Measurements from ENCODE around the gene CYP3A5.

Gene CYP3A5

DNA sequence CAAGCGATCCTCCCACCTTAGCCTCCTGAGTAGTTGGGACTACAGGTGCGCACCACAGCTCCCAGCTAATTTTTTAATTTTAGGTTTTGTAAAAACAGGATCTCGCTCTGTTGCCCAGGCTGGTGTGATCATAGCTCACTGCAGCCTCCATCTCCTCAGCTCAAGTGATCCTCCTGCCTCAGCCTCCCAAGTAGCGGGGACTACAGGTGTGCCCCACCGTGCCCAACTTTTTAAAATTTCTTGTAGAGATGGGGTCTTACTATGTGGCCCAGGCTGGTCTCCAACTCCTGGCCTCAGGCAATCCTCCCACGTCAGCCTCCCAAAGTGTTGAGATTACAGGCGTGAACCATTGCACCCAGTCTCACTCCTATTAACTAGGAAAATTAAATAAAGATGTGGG lies 74.3 kb downstream of the CYP3A5 start:
- no peak for DNase-seq

DNA sequence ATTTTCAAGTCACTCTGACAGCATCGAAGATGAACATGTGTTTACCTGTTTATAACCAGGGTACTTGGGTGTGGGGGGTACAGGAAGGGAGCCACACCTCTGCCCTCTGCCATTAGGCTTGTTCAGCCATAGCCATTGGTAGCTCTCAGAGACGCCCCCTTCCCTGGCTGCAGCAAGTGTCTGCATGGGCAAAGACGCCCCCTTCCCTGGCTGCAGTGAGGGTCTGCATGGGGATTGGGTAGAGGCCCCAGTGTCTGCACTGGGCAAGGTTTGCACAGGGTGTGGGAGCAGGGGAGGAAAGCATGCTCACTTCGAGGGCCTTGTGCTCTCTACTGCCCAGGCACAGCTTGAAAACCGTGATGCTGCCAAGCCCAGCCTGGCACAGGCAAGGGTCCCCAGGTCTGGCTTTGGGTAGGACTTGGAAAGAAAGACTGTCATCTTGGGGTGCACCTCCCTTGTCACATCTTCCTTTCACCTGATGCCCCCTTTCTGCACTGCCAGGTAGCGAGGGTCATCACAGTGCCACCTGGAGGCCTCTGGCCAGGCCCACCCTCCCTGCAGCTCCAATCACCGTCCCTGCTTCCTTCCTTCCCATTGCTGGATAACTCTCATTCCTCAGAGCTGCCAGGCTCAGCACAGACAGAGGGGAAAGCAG lies 78.0 kb downstream of the CYP3A5 start:
- DNase-seq, result peak; percentile 51

DNA sequence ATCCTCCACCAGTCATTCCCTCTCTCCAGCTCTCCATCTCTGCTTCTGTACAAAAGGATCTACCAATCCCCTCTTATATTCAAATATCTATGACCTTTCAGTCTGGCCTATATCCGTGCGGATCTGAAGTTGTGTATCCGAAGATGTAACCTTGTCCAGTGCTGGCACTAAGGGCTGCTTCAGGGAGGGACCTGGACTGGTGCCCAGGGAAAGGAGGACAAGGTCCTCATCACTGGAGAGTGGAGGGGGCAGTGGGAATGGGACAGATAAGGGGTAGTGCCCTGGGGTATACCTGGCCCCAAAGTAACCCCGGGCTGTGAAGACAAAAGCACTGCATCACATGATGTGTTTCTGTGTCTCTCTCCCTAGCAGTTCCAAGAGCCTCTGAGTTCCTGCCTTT lies 80.0 kb downstream of the CYP3A5 start:
- DNase-seq, result peak; percentile 37
